GM21367 (cell line): ENCODE results near the gene SRSF10.
"Not testable (repeated sequence)": the region's sequence is repeated elsewhere in the genome, so short reads cannot be mapped to it uniquely, and the experiment has no call there.

ENCODE experiments used
- ATAC-seq: cut with Tn5 transposase; IDR thresholded peaks from one replicate; pipeline ENCODE4 v1.9.1; 2021; ENCODE audit not compliant: unreplicated experiment

Gene SRSF10

DNA sequence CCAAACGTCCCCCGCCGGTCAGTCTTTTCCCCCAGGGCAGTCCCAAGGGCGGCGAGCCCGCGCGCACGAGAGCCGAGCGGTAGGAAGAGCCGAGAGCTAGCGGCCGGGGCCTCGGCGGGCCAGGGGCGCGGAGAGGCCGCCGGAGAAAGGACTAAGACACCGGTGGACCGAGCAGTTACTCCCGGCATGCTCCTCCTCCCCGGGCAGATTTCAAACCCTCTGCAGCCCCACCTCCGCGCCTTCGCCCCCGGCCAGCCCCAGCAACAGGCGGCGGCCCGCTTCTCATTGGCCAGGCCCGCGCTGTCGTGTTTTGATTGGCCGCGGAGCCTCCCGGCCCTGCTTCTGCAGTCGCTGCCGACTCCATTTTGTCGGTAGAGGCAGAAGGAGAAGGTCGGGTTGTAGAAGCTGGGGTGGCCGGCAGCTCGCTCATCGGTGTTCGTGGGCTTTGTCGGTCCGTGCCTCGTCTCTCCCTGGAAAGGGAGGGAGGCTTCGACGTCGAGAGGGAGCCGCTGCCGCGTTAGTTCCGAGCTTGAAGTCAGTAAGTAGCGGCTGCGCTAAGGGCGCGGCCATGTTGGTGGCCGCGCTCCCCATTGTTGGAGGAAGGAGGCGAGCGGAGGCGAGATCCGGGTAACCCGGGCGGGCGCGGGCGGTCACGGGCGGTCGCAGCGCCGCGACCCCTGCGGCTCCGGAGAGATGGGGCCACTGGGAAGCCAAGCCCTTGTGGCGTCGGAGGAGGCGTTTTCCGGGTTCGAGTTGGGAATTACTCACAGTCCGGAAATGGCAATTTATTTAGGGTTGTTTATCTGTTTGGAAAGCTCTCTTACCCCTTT, 20.5 kb downstream of the SRSF10 start, which contains the start of gene PNRC2:
Gene PNRC2, plus strand, starts transcription at position 368 of the 830 bp plus-strand sequence. CDS start 1,630 bp downstream, outside the sequence.
- ATAC-seq = peak; percentile 64

DNA sequence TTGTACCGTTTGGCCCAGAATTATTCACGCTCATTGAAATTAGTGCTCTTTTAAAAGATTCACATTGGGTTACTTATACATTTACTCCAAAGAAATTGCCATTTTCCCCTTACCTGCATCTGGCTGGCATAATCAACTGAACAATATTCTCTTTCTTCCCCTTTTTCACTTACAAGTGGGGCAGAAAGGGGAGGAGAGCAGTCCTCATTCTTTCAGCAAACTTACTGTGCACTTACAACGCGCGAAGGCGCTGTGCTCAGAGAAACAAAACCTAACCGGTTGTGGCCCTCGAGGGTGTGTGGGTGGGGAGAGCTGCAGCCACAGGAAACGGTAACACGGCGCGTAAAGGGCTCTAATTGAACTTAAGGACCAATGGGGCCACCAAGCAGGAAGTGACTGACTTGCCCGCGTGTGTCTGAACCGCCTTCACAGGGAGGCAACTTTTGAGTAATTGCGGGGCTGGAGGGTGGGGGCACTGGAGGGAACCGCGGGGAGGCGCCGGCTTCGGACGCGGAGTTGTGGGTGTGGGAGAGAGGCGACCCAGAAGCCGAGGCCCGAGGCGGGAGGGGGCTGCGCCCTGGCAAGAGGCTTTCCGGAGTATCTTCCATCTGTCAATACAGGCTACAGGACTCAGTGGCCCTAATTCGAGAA, 21.2 kb downstream of the SRSF10 start:
- ATAC-seq = peak; percentile 50

GRCh38 chr1:23958040-23958809, 21.9 kb downstream of the SRSF10 start:
- not testable (repeated sequence) for ATAC-seq

GRCh38 chr1:23957096-23957495, 23.0 kb downstream of the SRSF10 start:
- ATAC-seq = no peak

DNA sequence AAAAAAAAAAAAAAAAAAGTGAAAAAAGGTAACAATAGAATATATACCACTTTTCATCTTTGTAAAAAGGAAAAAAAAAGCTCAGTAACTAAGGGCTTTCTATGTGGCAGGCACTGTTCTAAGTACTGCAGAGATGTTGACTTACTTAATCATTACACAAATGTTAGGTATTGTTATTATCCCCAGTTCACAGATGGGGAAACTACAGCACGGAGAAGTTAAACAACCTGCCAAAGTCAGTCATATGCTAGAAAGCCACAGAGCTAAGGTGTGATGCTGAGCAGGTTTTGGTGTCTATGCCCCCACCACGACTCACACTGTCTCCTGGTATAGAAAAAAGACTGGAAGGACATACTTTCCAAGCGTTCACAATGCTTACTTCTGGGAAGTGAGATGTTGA, 27.1 kb downstream of the SRSF10 start:
- ATAC-seq = no peak

GRCh38 chr1:23947366-23947765, 32.8 kb downstream of the SRSF10 start:
- no peak for ATAC-seq

GRCh38 chr1:23936481-23937176, 43.5 kb downstream of the SRSF10 start:
- no peak for ATAC-seq

GRCh38 chr1:23931491-23931880, 48.6 kb downstream of the SRSF10 start:
- no peak for ATAC-seq

GRCh38 chr1:23930861-23931490, 49.2 kb downstream of the SRSF10 start:
- no peak for ATAC-seq

GRCh38 chr1:23930270-23930669, 49.9 kb downstream of the SRSF10 start:
- ATAC-seq = no peak

DNA sequence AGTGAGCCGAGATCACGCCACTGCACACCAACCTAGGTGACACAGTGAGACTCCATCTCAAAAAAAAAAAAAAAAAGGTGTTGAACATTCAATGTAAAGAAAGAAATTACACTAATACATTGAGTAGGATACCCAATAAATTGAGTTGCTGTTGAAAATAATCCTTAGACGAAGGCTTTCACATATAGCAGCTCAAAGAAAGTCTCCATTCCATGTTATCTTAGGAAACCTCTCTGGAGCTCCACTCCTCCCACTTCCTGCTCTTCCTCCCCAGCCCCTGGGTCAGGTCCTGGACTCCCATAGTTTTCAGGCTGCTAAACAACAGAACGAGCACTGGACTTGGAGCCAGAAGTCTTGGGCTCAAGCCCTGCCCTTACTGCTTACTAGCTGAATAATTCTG, 51.3 kb downstream of the SRSF10 start:
- ATAC-seq = no peak

DNA sequence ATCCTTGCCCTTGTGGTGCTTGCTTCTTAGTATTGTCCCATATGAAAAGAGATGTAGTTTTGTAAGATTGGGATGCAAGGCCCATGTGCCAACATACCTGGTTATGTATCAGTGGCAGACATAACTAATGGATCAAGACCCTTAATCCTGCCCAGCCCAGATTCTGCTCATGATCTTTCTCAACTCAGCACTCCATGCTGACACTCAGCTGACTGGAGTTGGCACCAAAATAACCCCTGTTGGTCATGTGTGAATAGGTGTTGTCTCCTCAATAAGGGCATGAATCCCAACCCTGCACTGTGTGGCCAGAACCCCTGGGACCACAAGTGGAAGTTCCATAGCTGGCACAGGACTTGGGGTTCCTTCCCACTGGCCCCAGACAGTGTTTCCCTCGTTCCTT, 53.0 kb downstream of the SRSF10 start:
- no peak for ATAC-seq

- no peak for ATAC-seq
Observed at GRCh38 chr1:23925279-23925678, 54.8 kb downstream of the SRSF10 start.

GRCh38 chr1:23924601-23925000, 55.5 kb downstream of the SRSF10 start:
- no peak for ATAC-seq

- no peak for ATAC-seq
Observed at GRCh38 chr1:23923592-23924499, 56.3 kb downstream of the SRSF10 start.

DNA sequence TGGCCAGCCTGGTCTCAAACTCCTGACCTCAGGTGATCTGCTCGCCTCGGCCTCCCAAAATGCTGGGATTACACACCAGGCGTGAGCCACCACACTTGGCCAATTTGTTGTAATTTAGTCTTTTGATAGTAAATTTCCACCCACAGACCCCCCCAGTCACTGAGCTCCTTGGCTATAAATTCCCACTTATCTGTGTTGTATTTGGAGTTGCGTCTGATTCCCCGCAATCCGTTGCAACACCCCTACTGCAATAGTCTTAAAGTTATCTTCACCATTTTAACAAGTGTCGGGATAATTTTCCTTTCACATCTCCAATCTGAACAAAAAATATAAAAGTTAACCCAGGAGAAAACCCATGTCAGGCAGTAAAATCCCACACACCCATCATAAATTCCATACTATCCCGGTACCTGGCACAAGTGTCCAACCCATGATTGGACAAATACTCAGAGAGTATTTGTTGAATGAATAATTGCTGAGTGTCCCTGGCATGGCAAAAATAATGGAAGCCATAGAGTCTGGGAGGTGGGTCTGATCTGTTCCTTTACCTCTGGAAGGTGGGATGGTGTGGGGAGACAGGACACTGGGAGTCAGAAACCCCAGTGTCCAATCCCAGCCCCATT, 57.7 kb downstream of the SRSF10 start:
- ATAC-seq = no peak

- peak; percentile 38 for ATAC-seq
Observed at GRCh38 chr1:23916209-23917131, 63.7 kb downstream of the SRSF10 start.

- ATAC-seq = no peak
Observed at GRCh38 chr1:23915466-23915865, 64.7 kb downstream of the SRSF10 start.
